H1 (cell line): ENCODE measurements around the gene SLC12A6. TPM values are rescaled to one million over a fixed set of nuclear protein-coding genes. Genes with fewer than 3 reads are reported as not detected.

Experiments
- CTCF ChIA-PET: fragments of 300-600 bp; sonication (Branson Sonifier 250); formaldehyde crosslinking; loops from one replicate; lab custom pipeline; 2021; ENCODE audit not compliant: partially characterized antibody; lab: Charles Lee
- POLR2A ChIA-PET: fragments of 300-600 bp; sonication (Branson Sonifier 250); formaldehyde crosslinking; loops from one replicate; lab custom pipeline; 2021; ENCODE audit warnings: inconsistent platforms; ENCODE audit not compliant: partially characterized antibody; lab: Charles Lee
- DNase-seq, 2 experiments: peaks; one replicate each; pipeline versions ENCODE4 v3.0.0 to v3.0.0-alpha.2; 2010 to 2022; ENCODE audit warnings: low spot score in 2 of 2, low read depth in 1 of 2, mixed read lengths in 1 of 2
- FAIRE-seq: peaks from 2 replicates; lab custom pipeline; 2011; peaks lifted over from hg19 to GRCh38; lab: Jason Lieb, UNC
- H2AFZ ChIP-seq: 2 replicates; pipeline ENCODE4 v1.8.1; 2012; ENCODE audit warnings: low read length, inconsistent platforms
- H2AK5ac ChIP-seq: 2 replicates; pipeline ENCODE4 v1.6.1; 2013; ENCODE audit warnings: low read depth, low read length
- H2BK120ac ChIP-seq: replicated peaks from 2 replicates; pipeline ENCODE3; 2013; ENCODE audit warnings: low read depth, low read length, inconsistent platforms
- H2BK12ac ChIP-seq: 2 replicates; pipeline ENCODE4 v1.6.1; 2013; ENCODE audit warnings: low read depth, low read length
- H2BK15ac ChIP-seq: 2 replicates; pipeline ENCODE4 v1.6.1; 2013; ENCODE audit warnings: low read length
- H2BK20ac ChIP-seq: 2 replicates; pipeline ENCODE4 v1.6.1; 2013; ENCODE audit warnings: low read length
- H2BK5ac ChIP-seq: 2 replicates; pipeline ENCODE4 v1.6.1; 2013; ENCODE audit warnings: low read depth, low read length
- H3K14ac ChIP-seq: 2 replicates; pipeline ENCODE4 v1.6.1; 2013; ENCODE audit warnings: inconsistent platforms; ENCODE audit not compliant: insufficient read length
- H3K18ac ChIP-seq: 2 replicates; pipeline ENCODE4 v1.6.1; 2013; ENCODE audit warnings: low read length; ENCODE audit errors: extremely low read depth
- H3K23ac ChIP-seq: 2 replicates; pipeline ENCODE4 v1.6.1; 2013; ENCODE audit warnings: inconsistent platforms; ENCODE audit not compliant: insufficient read length
- H3K23me2 ChIP-seq: 2 replicates; pipeline ENCODE4 v1.6.1; 2013; ENCODE audit warnings: low read depth, low read length
- H3K27ac ChIP-seq: 2 replicates; pipeline ENCODE4 v1.6.1; 2011; ENCODE audit warnings: low read depth, low read length, inconsistent platforms
- H3K27me3 ChIP-seq, 4 experiments: replicated peaks in 1 of 4; 1 replicate in 1 of 4; 2 replicates in 3 of 4; pipeline versions ENCODE4 v1.6.1 to v1.8.1; 2011 to 2013; ENCODE audit warnings: low read length in 3 of 4, mild to moderate bottlenecking in 3 of 4, inconsistent platforms in 2 of 4, mixed read lengths in 2 of 4, moderate library complexity in 1 of 4; ENCODE audit not compliant: control insufficient read depth in 3 of 4, insufficient read depth in 3 of 4; ENCODE audit errors: extremely low read depth in 1 of 4
- H3K36me3 ChIP-seq, 4 experiments: 2 replicates each; pipeline versions ENCODE4 v1.6.1 to v1.8.1; 2011 to 2013; ENCODE audit warnings: mild to moderate bottlenecking in 4 of 4, low read length in 3 of 4, moderate library complexity in 2 of 4, control low read depth in 1 of 4, inconsistent platforms in 1 of 4; ENCODE audit not compliant: insufficient read depth in 4 of 4, control insufficient read depth in 2 of 4
- H3K4ac ChIP-seq: replicated peaks from 2 replicates; pipeline ENCODE3; 2013; ENCODE audit warnings: low read length, low read depth, mixed read lengths, inconsistent platforms; ENCODE audit not compliant: insufficient read length
- H3K4me1 ChIP-seq, 4 experiments: replicated peaks in 1 of 4; 1 replicate in 1 of 4; 2 replicates in 3 of 4; pipeline versions ENCODE4 v1.6.1 to v1.8.1; 2011 to 2013; ENCODE audit warnings: low read length in 3 of 4, inconsistent platforms in 2 of 4, mixed read lengths in 1 of 4; ENCODE audit not compliant: insufficient read depth in 4 of 4, control insufficient read depth in 3 of 4
- H3K4me2 ChIP-seq, 2 experiments: 2 replicates each; pipeline versions ENCODE4 v1.6.1 to v1.8.1; 2011 to 2013; ENCODE audit warnings: low read depth in 2 of 2, low read length in 2 of 2, control low read depth in 1 of 2, inconsistent platforms in 1 of 2, mild to moderate bottlenecking in 1 of 2; ENCODE audit not compliant: insufficient read depth in 1 of 2
- H3K4me3 ChIP-seq, 4 experiments: fragments of 200-600, 300-600 bp in 1 of 4; sonication (generic), shearing (Covaris generic), sonication (Bioruptor Twin) in 1 of 4; 2 replicates each; pipeline versions ENCODE4 v1.5.1 to v1.8.1; 2011 to 2016; ENCODE audit warnings: low read length in 4 of 4, low read depth in 3 of 4, control low read depth in 2 of 4, inconsistent platforms in 2 of 4, mild to moderate bottlenecking in 2 of 4, mixed read lengths in 1 of 4, moderate library complexity in 1 of 4; ENCODE audit not compliant: insufficient read depth in 2 of 4; ENCODE audit errors: extremely low read depth in 1 of 4
- H3K56ac ChIP-seq: replicated peaks from 2 replicates; pipeline ENCODE3; 2013; ENCODE audit warnings: low read depth, mild to moderate bottlenecking, mixed read lengths, low read length, inconsistent platforms; ENCODE audit not compliant: insufficient read length
- H3K79me1 ChIP-seq: 2 replicates; pipeline ENCODE4 v1.6.1; 2013; ENCODE audit warnings: low read depth, low read length, control low read depth
- H3K79me2 ChIP-seq, 2 experiments: 2 replicates each; pipeline versions ENCODE4 v1.6.1 to v1.8.1; 2012 to 2013; ENCODE audit warnings: low read length in 2 of 2, mild to moderate bottlenecking in 2 of 2, inconsistent platforms in 1 of 2; ENCODE audit not compliant: insufficient read depth in 2 of 2, control insufficient read depth in 1 of 2
- H3K9ac ChIP-seq, 4 experiments: replicated peaks in 1 of 4; 1 replicate in 1 of 4; 2 replicates in 3 of 4; pipeline versions ENCODE4 v1.6.1 to v1.8.1; 2011 to 2013; ENCODE audit warnings: low read depth in 3 of 4, low read length in 3 of 4, control low read depth in 2 of 4, mild to moderate bottlenecking in 2 of 4, moderate library complexity in 2 of 4, inconsistent platforms in 1 of 4; ENCODE audit errors: extremely low read depth in 1 of 4
- H3K9me3 ChIP-seq, 2 experiments: 2 replicates each; pipeline versions ENCODE4 v1.6.1 to v1.8.1; 2012 to 2013; ENCODE audit warnings: mild to moderate bottlenecking in 2 of 2, moderate library complexity in 2 of 2, control low read depth in 1 of 2, inconsistent platforms in 1 of 2, low read depth in 1 of 2, low read length in 1 of 2, mixed read lengths in 1 of 2; ENCODE audit not compliant: insufficient read depth in 2 of 2
- H4K20me1 ChIP-seq, 2 experiments: replicated peaks in 1 of 2; 2 replicates each; pipeline versions ENCODE3 to v1.8.1; 2011 to 2013; ENCODE audit warnings: inconsistent platforms in 2 of 2, low read length in 2 of 2, mild to moderate bottlenecking in 1 of 2; ENCODE audit not compliant: insufficient read depth in 2 of 2, control insufficient read depth in 1 of 2
- H4K5ac ChIP-seq: 2 replicates; pipeline ENCODE4 v1.6.1; 2013; ENCODE audit warnings: low read length, low read depth, mixed read lengths, inconsistent platforms; ENCODE audit not compliant: insufficient read length
- H4K8ac ChIP-seq: 2 replicates; pipeline ENCODE4 v1.8.0; 2013; ENCODE audit warnings: mild to moderate bottlenecking, moderate library complexity, low read length, inconsistent platforms; ENCODE audit not compliant: insufficient read depth; ENCODE audit errors: extremely low read depth
- H4K91ac ChIP-seq: replicated peaks from 2 replicates; pipeline ENCODE3; 2013; ENCODE audit warnings: low read length, mixed read lengths, inconsistent platforms; ENCODE audit not compliant: insufficient read length
- RBBP5 ChIP-seq: IDR thresholded peaks from 2 replicates; pipeline ENCODE4 v1.7.1; 2012; ENCODE audit warnings: low read depth, mild to moderate bottlenecking, inconsistent platforms, low read length, moderate library complexity, borderline replicate concordance
- RXRA ChIP-seq: IDR thresholded peaks from 2 replicates; pipeline ENCODE4 v1.6.1; 2011; ENCODE audit warnings: low read depth, mild to moderate bottlenecking, low read length, moderate library complexity; ENCODE audit not compliant: insufficient read depth
- TBP ChIP-seq: IDR thresholded peaks from 2 replicates; pipeline ENCODE4 v1.6.1; 2011; ENCODE audit warnings: low read depth, low read length, improper control_type of control experiment
- TCF12 ChIP-seq: IDR thresholded peaks from 2 replicates; pipeline ENCODE4 v1.6.1; 2011; ENCODE audit warnings: low read depth, mild to moderate bottlenecking, low read length
- WGBS, 2 experiments: shearing (Covaris generic) in 1 of 2; methylation state at CpG; one replicate each; pipeline versions ENCODE4 v1.1.6 to v1.1.7; 2013 to 2015; ENCODE audit warnings: low lambda C conversion rate in 2 of 2, mixed read lengths in 2 of 2, inconsistent platforms in 1 of 2, low coverage in 1 of 2, missing lambda C conversion rate in 1 of 2; ENCODE audit not compliant: insufficient replicate concordance in 2 of 2, insufficient coverage in 1 of 2, insufficient read length in 1 of 2; ENCODE audit errors: extremely low coverage in 1 of 2, missing lambda C conversion rate in 1 of 2; 5-methylcytosine and 5-hydroxymethylcytosine counted together
- polyA plus RNA-seq, 7 experiments: library from polyadenylated mRNA; depleted of rRNA in 3 of 7; stranded (reverse) in 5 of 7; unstranded in 2 of 7; fragments of >200 nt in 5 of 7; fragments of 200-250 nt in 2 of 7; gene quantifications; 1 replicate in 5 of 7; 2 replicates in 1 of 7; 4 replicates in 1 of 7; pipeline versions ENCODE4 v1.2.1 to v1.2.3, GENCODE V29; 2011 to 2013; ENCODE audit warnings: missing spikeins in 2 of 7, mixed read lengths in 2 of 7
- total RNA-seq: library from RNA; stranded (reverse); fragmentation: NEBNext Ultra II Directional; extraction: Animal tissue kit (Norgen Biotek cat#: 25700); gene quantifications from 2 replicates; pipeline ENCODE4 v1.2.1, GENCODE V29; 2021

The SLC12A6 gene
- total and polyA plus RNA-seq, 2 of the 8 experiments (the other 6 are each of a cell fraction or from before 2014, with no cell fraction given) = 9.2 to 11.1 TPM

GRCh38 chr15:34373951-34374350, 36.4 kb upstream of the SLC12A6 start:
- no peak overlapping the region for H4K91ac ChIP-seq
- no peak overlapping the region for H2BK120ac ChIP-seq
- DNase-seq = no peak
- H3K79me1 ChIP-seq = no peaks in the 10 kb centered on the region; the same call in 1 of the 2 replicates
- no peak for FAIRE-seq
- H3K23me2 ChIP-seq = no peaks in the 10 kb centered on the region
- H3K4me3 ChIP-seq = no peak overlapping the region
- ChIA-PET POLR2A (no interaction called here), CTCF (no interaction called here)
- H2AFZ ChIP-seq = no peak overlapping the region
- TF ChIP-seq RBBP5 (no peak), TCF12 (no peak), TBP (no peak), RXRA (no peak)
- H4K8ac ChIP-seq = no peak overlapping the region
- peaks cover 5 to 13% of the 10 kb centered on the region in 2 experiments; a peak in 3 of 4 replicates for H3K9me3 ChIP-seq
- H2BK12ac ChIP-seq = no peak overlapping the region
- no peaks in the 10 kb centered on the region for H4K20me1 ChIP-seq
- H3K27ac ChIP-seq = no peak overlapping the region
- H2BK15ac ChIP-seq = no peak overlapping the region
- no peak overlapping the region for H3K14ac ChIP-seq
- WGBS, 2 experiments = 81% methylated on average over 8 of the region's 8 CpGs; no CpG with 5 or more reads in 1 of the 2 experiments
- no peak overlapping the region for H2BK20ac ChIP-seq
- no peak overlapping the region for H3K4ac ChIP-seq
- H3K36me3 ChIP-seq = no peaks in the 10 kb centered on the region
- H3K56ac ChIP-seq = no peak overlapping the region
- H3K9ac ChIP-seq = no peak overlapping the region
- H2BK5ac ChIP-seq = no peak overlapping the region
- H2AK5ac ChIP-seq = no peak overlapping the region
- H3K18ac ChIP-seq = no peak overlapping the region
- no peak overlapping the region for H3K4me2 ChIP-seq
- H3K23ac ChIP-seq = no peak overlapping the region
- H3K27me3 ChIP-seq = no peaks in the 10 kb centered on the region; a peak in 1 of 7 replicates
- H3K4me1 ChIP-seq = peaks cover 0 to 3% (median 0%) of the 10 kb centered on the region in 4 experiments; a peak in 1 of 7 replicates
- H4K5ac ChIP-seq = no peak overlapping the region
- no peaks in the 10 kb centered on the region for H3K79me2 ChIP-seq
